ENCODE data around the gene GRK5.

The GRK5 gene

DNA sequence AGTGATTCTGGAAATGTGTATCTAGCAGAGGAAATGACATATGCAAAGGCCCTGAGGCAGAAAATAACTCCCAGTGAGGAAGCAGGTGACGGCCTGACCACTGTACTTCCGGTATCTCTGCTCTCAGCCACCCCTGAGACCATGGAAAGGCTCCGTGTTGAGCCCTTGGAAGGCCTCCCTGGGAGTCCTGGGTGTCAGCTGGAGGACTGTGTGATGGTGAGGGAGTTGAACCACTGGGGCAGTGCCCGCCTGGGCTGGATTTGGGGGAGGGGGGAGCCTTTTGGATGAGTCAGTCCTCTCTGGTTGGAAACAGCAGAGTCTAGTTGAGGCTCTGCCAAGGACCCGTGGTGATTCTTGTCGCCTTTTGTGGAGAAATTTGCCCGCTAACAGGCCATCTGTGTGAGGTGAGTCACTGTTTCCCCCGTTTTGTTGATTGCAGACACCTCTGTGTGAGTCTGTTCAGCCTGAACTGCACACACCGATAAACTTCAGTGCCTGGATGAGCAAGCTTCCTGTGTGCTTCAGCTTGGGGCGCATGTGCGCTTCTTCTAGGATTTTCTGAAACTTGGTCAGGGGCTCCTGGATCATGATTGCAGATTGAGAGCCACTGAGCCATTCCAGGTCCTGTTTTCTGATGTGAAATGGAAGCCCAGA, 98.6 kb downstream of the GRK5 start:
- no peaks in the 10 kb centered on the region for H3K27me3 ChIP-seq (ENCODE audit: insufficient read depth, low read length, poor library complexity, severe bottlenecking)
- TF ChIP-seq, protein P1, sequence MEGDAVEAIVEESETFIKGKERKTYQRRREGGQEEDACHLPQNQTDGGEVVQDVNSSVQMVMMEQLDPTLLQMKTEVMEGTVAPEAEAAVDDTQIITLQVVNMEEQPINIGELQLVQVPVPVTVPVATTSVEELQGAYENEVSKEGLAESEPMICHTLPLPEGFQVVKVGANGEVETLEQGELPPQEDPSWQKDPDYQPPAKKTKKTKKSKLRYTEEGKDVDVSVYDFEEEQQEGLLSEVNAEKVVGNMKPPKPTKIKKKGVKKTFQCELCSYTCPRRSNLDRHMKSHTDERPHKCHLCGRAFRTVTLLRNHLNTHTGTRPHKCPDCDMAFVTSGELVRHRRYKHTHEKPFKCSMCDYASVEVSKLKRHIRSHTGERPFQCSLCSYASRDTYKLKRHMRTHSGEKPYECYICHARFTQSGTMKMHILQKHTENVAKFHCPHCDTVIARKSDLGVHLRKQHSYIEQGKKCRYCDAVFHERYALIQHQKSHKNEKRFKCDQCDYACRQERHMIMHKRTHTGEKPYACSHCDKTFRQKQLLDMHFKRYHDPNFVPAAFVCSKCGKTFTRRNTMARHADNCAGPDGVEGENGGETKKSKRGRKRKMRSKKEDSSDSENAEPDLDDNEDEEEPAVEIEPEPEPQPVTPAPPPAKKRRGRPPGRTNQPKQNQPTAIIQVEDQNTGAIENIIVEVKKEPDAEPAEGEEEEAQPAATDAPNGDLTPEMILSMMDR (conservative IDR thresholded peaks at IDR 0.05; ENCODE audit: low read length), result no peak
- no peak for TF ChIP-seq EZH2phosphoT487 (IDR thresholded peaks at IDR 0.05; ENCODE audit: borderline replicate concordance)
- peak overlapping the region; percentile 72 for H3K9ac ChIP-seq (ENCODE audit: low read depth, low read length, poor library complexity, severe bottlenecking)
- no peaks in the 10 kb centered on the region for H3K9me3 ChIP-seq (ENCODE audit: insufficient read depth, low read depth, low read length)
- peaks cover 14% of the 10 kb centered on the region for H3F3A ChIP-seq (ENCODE audit: low read depth)
- H3K79me2 ChIP-seq (ENCODE audit: insufficient read depth, low read length), result peaks cover 46% of the 10 kb centered on the region; the same call in 1 of the 2 replicates
- peaks cover 28% of the 10 kb centered on the region for H4K20me1 ChIP-seq (ENCODE audit: insufficient read depth, low read length, poor library complexity, severe bottlenecking)
- no peaks in the 10 kb centered on the region for H3K36me3 ChIP-seq (ENCODE audit: insufficient read depth, low read length)
- H2AFZ ChIP-seq (ENCODE audit: low read length), result no peak overlapping the region
- H3K4me1 ChIP-seq (ENCODE audit: insufficient read depth, low read length, poor library complexity, severe bottlenecking), result peaks cover 67% of the 10 kb centered on the region
- H3K9me2 ChIP-seq (replicated peaks; ENCODE audit: low read depth, low read length), result no peaks in the 10 kb centered on the region
- H3K4me3 ChIP-seq (ENCODE audit: low read length, poor library complexity, severe bottlenecking), result peak overlapping the region; percentile 73
- H3K4me2 ChIP-seq (ENCODE audit: low read depth, low read length, poor library complexity, severe bottlenecking), result peak overlapping the region; percentile 88

DNA sequence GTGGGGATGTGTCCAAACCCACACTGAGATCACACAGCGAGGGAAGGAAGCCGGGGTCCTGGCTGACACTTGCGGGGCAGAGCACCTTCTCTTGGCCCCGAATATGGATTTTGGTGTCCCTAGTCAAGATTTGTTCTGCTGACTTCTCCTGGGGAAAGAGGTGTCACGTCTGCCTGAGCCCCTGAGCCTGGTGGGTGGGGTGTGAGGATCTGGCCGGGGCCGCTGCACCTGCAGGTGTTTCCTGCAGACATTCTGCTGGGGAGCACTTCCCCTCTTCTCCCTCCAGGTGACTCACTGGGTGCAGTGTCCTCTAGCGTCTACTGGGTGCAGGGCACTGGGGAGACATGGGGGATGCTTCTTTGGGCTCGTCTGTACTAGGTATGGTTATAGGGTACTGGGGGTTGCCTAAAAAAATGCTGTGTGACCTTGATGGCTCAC, 99.2 kb downstream of the GRK5 start:
- Histone ChIP-seq H3K9me2 (replicated peaks; ENCODE audit: low read depth, low read length) (no peaks in the 10 kb centered on the region), H3K4me1 (ENCODE audit: insufficient read depth, low read length, poor library complexity, severe bottlenecking) (peaks cover 62% of the 10 kb centered on the region), H3K9ac (ENCODE audit: low read depth, low read length, poor library complexity, severe bottlenecking) (peak overlapping the region; percentile 72), H4K20me1 (ENCODE audit: insufficient read depth, low read length, poor library complexity, severe bottlenecking) (peaks cover 28% of the 10 kb centered on the region), H3K4me3 (ENCODE audit: low read length, poor library complexity, severe bottlenecking) (peak overlapping the region; percentile 73), H3K27me3 (ENCODE audit: insufficient read depth, low read length, poor library complexity, severe bottlenecking) (no peaks in the 10 kb centered on the region), H3K9me3 (ENCODE audit: insufficient read depth, low read depth, low read length) (no peaks in the 10 kb centered on the region), H3F3A (ENCODE audit: low read depth) (peaks cover 14% of the 10 kb centered on the region), H3K79me2 (ENCODE audit: insufficient read depth, low read length) (peaks cover 46% of the 10 kb centered on the region; the same call in 1 of the 2 replicates), H2AFZ (ENCODE audit: low read length) (no peak overlapping the region), H3K4me2 (ENCODE audit: low read depth, low read length, poor library complexity, severe bottlenecking) (peak overlapping the region; percentile 88), H3K36me3 (ENCODE audit: insufficient read depth, low read length) (no peaks in the 10 kb centered on the region)
- TF ChIP-seq, protein P1 (conservative IDR thresholded peaks at IDR 0.05; ENCODE audit: low read length), result peak; percentile 83
- no peak for TF ChIP-seq EZH2phosphoT487 (IDR thresholded peaks at IDR 0.05; ENCODE audit: borderline replicate concordance)

DNA sequence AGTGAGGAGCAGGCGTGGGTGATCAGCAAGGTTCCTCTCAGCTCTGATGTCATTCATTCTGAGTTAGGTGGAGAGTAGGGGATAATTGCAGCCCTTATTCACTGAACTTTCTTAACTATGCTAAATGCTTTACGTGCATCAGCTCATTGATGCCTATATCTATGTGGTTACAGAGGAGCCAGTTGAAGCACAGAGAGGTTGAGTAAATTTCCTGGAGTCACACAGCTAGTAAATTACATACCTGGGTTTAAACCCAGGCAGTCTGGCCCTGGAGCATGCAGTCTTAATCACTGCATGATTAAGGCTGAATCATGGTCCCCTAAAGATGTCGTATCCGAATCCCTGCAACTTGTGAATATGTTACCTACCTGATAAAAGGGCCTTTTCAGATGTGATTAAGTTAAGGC, 99.6 kb downstream of the GRK5 start:
- Histone ChIP-seq H3K9me2 (replicated peaks; ENCODE audit: low read depth, low read length) (no peaks in the 10 kb centered on the region), H3K4me3 (ENCODE audit: low read length, poor library complexity, severe bottlenecking) (peak overlapping the region; percentile 73), H3K4me1 (ENCODE audit: insufficient read depth, low read length, poor library complexity, severe bottlenecking) (peaks cover 57% of the 10 kb centered on the region), H3K36me3 (ENCODE audit: insufficient read depth, low read length) (no peaks in the 10 kb centered on the region), H3K27me3 (ENCODE audit: insufficient read depth, low read length, poor library complexity, severe bottlenecking) (no peaks in the 10 kb centered on the region), H3K9ac (ENCODE audit: low read depth, low read length, poor library complexity, severe bottlenecking) (peak overlapping the region; percentile 72), H3F3A (ENCODE audit: low read depth) (peaks cover 14% of the 10 kb centered on the region), H3K9me3 (ENCODE audit: insufficient read depth, low read depth, low read length) (no peaks in the 10 kb centered on the region), H4K20me1 (ENCODE audit: insufficient read depth, low read length, poor library complexity, severe bottlenecking) (peaks cover 30% of the 10 kb centered on the region), H3K4me2 (ENCODE audit: low read depth, low read length, poor library complexity, severe bottlenecking) (peak overlapping the region; percentile 88), H3K79me2 (ENCODE audit: insufficient read depth, low read length) (peaks cover 46% of the 10 kb centered on the region; the same call in 1 of the 2 replicates), H2AFZ (ENCODE audit: low read length) (no peak overlapping the region)
- TF ChIP-seq, protein P1 (conservative IDR thresholded peaks at IDR 0.05; ENCODE audit: low read length), result peak; percentile 19; the same call in 1 of the 2 replicates
- TF ChIP-seq EZH2phosphoT487 (IDR thresholded peaks at IDR 0.05; ENCODE audit: borderline replicate concordance), result no peak

All from Loucy (cell line).